HepG2 (cell line): ENCODE results near the gene IL6ST. TPM values are rescaled to one million over a fixed set of nuclear protein-coding genes. Genes with fewer than 3 reads are reported as not detected.
A peak's percentile ranks its signal among the peaks of the same experiment; 100 is the strongest.

Experiments used
- ATF1 ChIP-seq: IDR thresholded peaks from 2 replicates; pipeline ENCODE4 v1.6.1; 2016; ENCODE audit warnings: mild to moderate bottlenecking, control low read depth
- FUBP1 ChIP-seq: sonication (generic); formaldehyde crosslinking; IDR thresholded peaks from 2 replicates; pipeline ENCODE4 v1.5.1; 2020; ENCODE audit warnings: missing genetic modification reagents, mild to moderate bottlenecking, borderline replicate concordance
- GABPB1 ChIP-seq: IDR thresholded peaks from 2 replicates; pipeline ENCODE4 v1.6.1; 2016; ENCODE audit warnings: mild to moderate bottlenecking, missing genetic modification reagents, moderate library complexity, missing compliant biosample characterization
- HNRNPK ChIP-seq: fragments of 200-400 bp; formaldehyde crosslinking; IDR thresholded peaks from 2 replicates; pipeline ENCODE4 v1.6.1; 2018; ENCODE audit warnings: low read length, low read depth, moderate library complexity, mild to moderate bottlenecking; ENCODE audit not compliant: poor library complexity, severe bottlenecking
- HOXA3 ChIP-seq: sonication (generic); formaldehyde crosslinking; IDR thresholded peaks from 2 replicates; pipeline ENCODE4 v1.5.0; 2020; ENCODE audit warnings: missing genetic modification reagents
- IRF2 ChIP-seq: IDR thresholded peaks from 2 replicates; pipeline ENCODE4 v1.6.1; 2018; ENCODE audit warnings: missing genetic modification reagents, missing compliant biosample characterization
- KLF15 ChIP-seq: sonication (generic); formaldehyde crosslinking; IDR thresholded peaks from 2 replicates; pipeline ENCODE4 v1.8.1; 2023; ENCODE audit warnings: borderline replicate concordance, mild to moderate bottlenecking, inconsistent platforms, missing genetic modification reagents, mixed read lengths
- MYC ChIP-seq: sonication (generic); formaldehyde crosslinking; IDR thresholded peaks from 2 replicates; pipeline ENCODE4 v1.9.0; 2021; ENCODE audit warnings: missing genetic modification reagents, borderline replicate concordance
- NFKBIZ ChIP-seq: IDR thresholded peaks from 2 replicates; pipeline ENCODE4 v1.6.1; 2018; ENCODE audit warnings: missing genetic modification reagents, missing compliant biosample characterization
- NR2F2 ChIP-seq: IDR thresholded peaks from 2 replicates; pipeline ENCODE4 v1.6.1; 2012; ENCODE audit warnings: low read depth, inconsistent platforms, borderline replicate concordance
- PCBP1 ChIP-seq: fragments of 200-400 bp; formaldehyde crosslinking; IDR thresholded peaks from 2 replicates; pipeline ENCODE4 v1.6.1; 2017; ENCODE audit warnings: mild to moderate bottlenecking, low read depth, low read length, borderline replicate concordance
- RBM22 ChIP-seq: fragments of 200-400 bp; formaldehyde crosslinking; optimal IDR thresholded peaks from 2 replicates; pipeline ENCODE3; 2017; ENCODE audit warnings: mild to moderate bottlenecking, low read length, moderate library complexity
- RBM39 ChIP-seq: fragments of 200-400 bp; formaldehyde crosslinking; IDR thresholded peaks from one replicate; pipeline ENCODE4 v1.6.1; 2018; ENCODE audit warnings: antibody characterized with exemption, mild to moderate bottlenecking, low read depth, low read length; ENCODE audit not compliant: poor library complexity, severe bottlenecking
- TCF12 ChIP-seq, 2 experiments: fragments of 450-650 bp in 1 of 2; sonication (generic) in 1 of 2; formaldehyde crosslinking in 1 of 2; IDR thresholded peaks; 2 replicates each; pipeline versions ENCODE4 v1.6.1 to v1.8.0; 2017 to 2022; ENCODE audit warnings: antibody characterized with exemption in 1 of 2, mild to moderate bottlenecking in 1 of 2, missing genetic modification reagents in 1 of 2, moderate library complexity in 1 of 2
- ZC3H13 ChIP-seq: sonication (generic); formaldehyde crosslinking; IDR thresholded peaks from 2 replicates; pipeline ENCODE4 v1.8.1; 2023; ENCODE audit warnings: mild to moderate bottlenecking, missing genetic modification reagents, moderate library complexity
- ZFP62 ChIP-seq: sonication (generic); formaldehyde crosslinking; IDR thresholded peaks from 2 replicates; pipeline ENCODE4 v1.4.0; 2020; ENCODE audit warnings: missing genetic modification reagents
- ZNF138 ChIP-seq: sonication (generic); formaldehyde crosslinking; IDR thresholded peaks from 2 replicates; pipeline ENCODE4 v1.5.0; 2020; ENCODE audit warnings: mild to moderate bottlenecking, low read depth, missing genetic modification reagents
- ZNF253 ChIP-seq: sonication (generic); formaldehyde crosslinking; IDR thresholded peaks from 2 replicates; pipeline ENCODE4 v1.8.0; 2022; ENCODE audit warnings: mild to moderate bottlenecking, missing genetic modification reagents, borderline replicate concordance
- ZNF431 ChIP-seq: sonication (generic); formaldehyde crosslinking; IDR thresholded peaks from 2 replicates; pipeline ENCODE4 v1.9.0; 2022; ENCODE audit warnings: missing genetic modification reagents, low read depth, mild to moderate bottlenecking, borderline replicate concordance
- ZNF543 ChIP-seq: sonication (generic); formaldehyde crosslinking; IDR thresholded peaks from 2 replicates; pipeline ENCODE4 v1.4.0; 2020; ENCODE audit warnings: mild to moderate bottlenecking, missing genetic modification reagents
- ZNF563 ChIP-seq: sonication (generic); formaldehyde crosslinking; IDR thresholded peaks from 2 replicates; pipeline ENCODE4 v1.8.0; 2022; ENCODE audit warnings: mild to moderate bottlenecking, moderate library complexity, missing genetic modification reagents
- ZNF788 ChIP-seq: sonication (generic); formaldehyde crosslinking; IDR thresholded peaks from 2 replicates; pipeline ENCODE4 v1.5.0; 2020; ENCODE audit warnings: mild to moderate bottlenecking, missing genetic modification reagents, borderline replicate concordance
- ZNF850 ChIP-seq: sonication (generic); formaldehyde crosslinking; conservative IDR thresholded peaks from 2 replicates; pipeline ENCODE4 v1.9.0; 2021; ENCODE audit warnings: mild to moderate bottlenecking, missing genetic modification reagents
- ZSCAN21 ChIP-seq: sonication (generic); formaldehyde crosslinking; IDR thresholded peaks from 2 replicates; pipeline ENCODE4 v1.8.0; 2022; ENCODE audit warnings: mild to moderate bottlenecking, missing genetic modification reagents, moderate library complexity, borderline replicate concordance
- polyA plus RNA-seq, 8 experiments: library from polyadenylated mRNA; depleted of rRNA in 3 of 8; stranded (reverse) in 7 of 8; unstranded in 1 of 8; fragments of >200 nt; fragmentation: Illumina TruSeq in 4 of 8; extraction: Trizol in 4 of 8; gene quantifications; 2 replicates each; pipeline versions ENCODE4 v1.2.1 to v1.2.3, GENCODE V29; 2011 to 2016; ENCODE audit warnings: low read depth in 4 of 8, missing spikeins in 1 of 8, mixed read lengths in 1 of 8; ENCODE audit not compliant: insufficient read depth in 1 of 8
- total RNA-seq, 5 experiments: library from RNA; depleted of rRNA; stranded (reverse); fragments of >200 nt; fragmentation: Illumina TruSeq; extraction: Trizol; gene quantifications; 2 replicates each; pipeline ENCODE4 v1.2.3, GENCODE V29; 2016; ENCODE audit warnings: low read depth in 1 of 5
- TF ChIP-seq, protein P1 (sequence below): sonication (generic); formaldehyde crosslinking; IDR thresholded peaks from 2 replicates; pipeline ENCODE4 v1.4.0; 2020; ENCODE audit warnings: missing genetic modification reagents, borderline replicate concordance

The IL6ST gene
- total and polyA plus RNA-seq, 2 of the 13 experiments (the other 11 are each of a cell fraction or from before 2014, with no cell fraction given), result 66.6 to 166 TPM

DNA sequence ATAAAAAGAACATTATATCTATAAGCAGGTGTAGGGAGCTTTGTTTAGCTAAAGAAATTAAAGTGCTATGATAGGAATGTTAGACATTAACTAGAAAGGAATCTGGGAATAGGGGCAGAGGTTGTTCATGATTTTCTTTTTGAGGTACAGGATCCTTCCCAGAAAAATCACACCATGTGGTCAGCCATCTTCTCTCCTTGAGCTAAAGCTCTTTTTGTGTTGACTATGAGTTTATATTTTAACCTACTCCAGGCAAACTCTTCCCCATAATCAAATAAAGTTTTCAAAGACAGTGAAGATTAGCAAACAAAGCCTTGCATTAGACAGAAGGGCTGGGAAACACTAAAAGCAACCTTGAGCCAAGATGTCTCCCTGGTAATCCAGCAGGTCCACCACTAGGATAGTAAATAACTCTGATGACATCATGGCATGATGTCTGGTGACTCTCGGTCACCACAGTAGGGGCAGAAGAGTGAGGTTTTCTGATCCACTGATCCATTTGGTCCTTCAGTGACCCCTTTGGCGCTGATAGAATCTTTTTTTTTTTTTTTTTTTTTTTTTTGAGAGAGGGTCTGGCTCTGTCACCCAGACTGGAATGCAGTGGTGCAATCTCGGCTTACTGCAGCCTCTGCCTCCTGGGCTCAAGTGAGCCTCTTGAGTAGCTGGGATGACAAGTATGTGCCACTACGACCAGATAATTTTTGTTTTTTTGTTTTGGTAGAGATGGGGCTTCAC, 30.6 kb upstream of the IL6ST start (continued):
- TF ChIP-seq ZNF563, result no peak
- TF ChIP-seq ZNF138, result no peak
- no peak for TF ChIP-seq ZFP62 (CRISPR knock-in tag)
- TF ChIP-seq ZSCAN21 (CRISPR knock-in tag), result no peak
- TF ChIP-seq, protein P1, sequence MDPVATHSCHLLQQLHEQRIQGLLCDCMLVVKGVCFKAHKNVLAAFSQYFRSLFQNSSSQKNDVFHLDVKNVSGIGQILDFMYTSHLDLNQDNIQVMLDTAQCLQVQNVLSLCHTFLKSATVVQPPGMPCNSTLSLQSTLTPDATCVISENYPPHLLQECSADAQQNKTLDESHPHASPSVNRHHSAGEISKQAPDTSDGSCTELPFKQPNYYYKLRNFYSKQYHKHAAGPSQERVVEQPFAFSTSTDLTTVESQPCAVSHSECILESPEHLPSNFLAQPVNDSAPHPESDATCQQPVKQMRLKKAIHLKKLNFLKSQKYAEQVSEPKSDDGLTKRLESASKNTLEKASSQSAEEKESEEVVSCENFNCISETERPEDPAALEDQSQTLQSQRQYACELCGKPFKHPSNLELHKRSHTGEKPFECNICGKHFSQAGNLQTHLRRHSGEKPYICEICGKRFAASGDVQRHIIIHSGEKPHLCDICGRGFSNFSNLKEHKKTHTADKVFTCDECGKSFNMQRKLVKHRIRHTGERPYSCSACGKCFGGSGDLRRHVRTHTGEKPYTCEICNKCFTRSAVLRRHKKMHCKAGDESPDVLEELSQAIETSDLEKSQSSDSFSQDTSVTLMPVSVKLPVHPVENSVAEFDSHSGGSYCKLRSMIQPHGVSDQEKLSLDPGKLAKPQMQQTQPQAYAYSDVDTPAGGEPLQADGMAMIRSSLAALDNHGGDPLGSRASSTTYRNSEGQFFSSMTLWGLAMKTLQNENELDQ, result no peak
- peak; percentile 63; the same call in 1 of the 2 replicates for TF ChIP-seq IRF2 (CRISPR knock-in tag)
- TF ChIP-seq ZNF788 (CRISPR knock-in tag), result no peak; the same call in 1 of the 2 replicates
- no peak for TF ChIP-seq NR2F2
- no peak for TF ChIP-seq HNRNPK
- TF ChIP-seq RBM39, result no peak
- TF ChIP-seq RBM22, result no peak
- TF ChIP-seq ZNF431 (CRISPR knock-in tag), result no peak
- TF ChIP-seq MYC (CRISPR knock-in tag), result no peak
- TF ChIP-seq ZNF253 (CRISPR knock-in tag), result no peak
- TF ChIP-seq GABPB1 (CRISPR knock-in tag), result no peak
- no peak for TF ChIP-seq KLF15 (CRISPR knock-in tag)
- no peak for TF ChIP-seq FUBP1 (CRISPR knock-in tag)
- TF ChIP-seq ATF1 (CRISPR knock-in tag), result peak; percentile 87; the same call in 1 of the 2 replicates
- TF ChIP-seq ZNF850 (CRISPR knock-in tag), result no peak
- no peak for TF ChIP-seq ZNF543
- no peak for TF ChIP-seq PCBP1
- no peak for TF ChIP-seq TCF12 (IDR thresholded peaks at IDR 0.05)
- TF ChIP-seq TCF12 (CRISPR knock-in tag; IDR thresholded peaks at IDR 0.05), result no peak
- TF ChIP-seq HOXA3 (CRISPR knock-in tag), result peak; percentile 97
- TF ChIP-seq ZC3H13 (CRISPR knock-in tag), result no peak
- TF ChIP-seq NFKBIZ (CRISPR knock-in tag), result peak; percentile 49; the same call in 1 of the 2 replicates
